ENCODE results near the gene TRPC3.

TRPC3 gene

GRCh38 chr4:121951521-121952110 is at the start of gene TRPC3:
TSS of gene TRPC3 (minus strand) at chr4:121952060. CDS start at chr4:121951680, 380 bp downstream.
- DNase-seq: peak; percentile 31

- no peak for DNase-seq
Observed at GRCh38 chr4:122000849-122001248, 49.0 kb upstream of the TRPC3 start.

GRCh38 chr4:121998024-121998423 is 46.2 kb upstream of the TRPC3 start:
- no peak for DNase-seq

GRCh38 chr4:121995790-121996537 is 44.1 kb upstream of the TRPC3 start:
- DNase-seq: no peak

- no peak for DNase-seq
Observed at GRCh38 chr4:121991968-121992367, 40.1 kb upstream of the TRPC3 start.

GRCh38 chr4:121990489-121990888 is 38.6 kb upstream of the TRPC3 start:
- DNase-seq: no peak

- DNase-seq: no peak
Observed at GRCh38 chr4:121989715-121990114, 37.9 kb upstream of the TRPC3 start.

- no peak for DNase-seq
Observed at GRCh38 chr4:121988950-121989349, 37.1 kb upstream of the TRPC3 start.

GRCh38 chr4:121980643-121981042 is 28.8 kb upstream of the TRPC3 start:
- DNase-seq: no peak

GRCh38 chr4:121978172-121978516 is 26.3 kb upstream of the TRPC3 start:
- no peak for DNase-seq

GRCh38 chr4:121977251-121978171 is 25.7 kb upstream of the TRPC3 start:
- DNase-seq: peak; percentile 29

GRCh38 chr4:121975784-121976183 is 23.9 kb upstream of the TRPC3 start:
- DNase-seq: no peak

- DNase-seq: no peak
Observed at GRCh38 chr4:121973816-121974215, 22.0 kb upstream of the TRPC3 start.

GRCh38 chr4:121968859-121969258 is 17.0 kb upstream of the TRPC3 start:
- no peak for DNase-seq

GRCh38 chr4:121964958-121965357 is 13.1 kb upstream of the TRPC3 start:
- no peak for DNase-seq

- no peak for DNase-seq
Observed at GRCh38 chr4:121960818-121961217, 9.0 kb upstream of the TRPC3 start.

- no peak for DNase-seq
Observed at GRCh38 chr4:121958777-121959176, 6.9 kb upstream of the TRPC3 start.

GRCh38 chr4:121957266-121957665 is 5.4 kb upstream of the TRPC3 start:
- DNase-seq: no peak

GRCh38 chr4:121953860-121954259 is 2.0 kb upstream of the TRPC3 start:
- DNase-seq: no peak

- no peak for DNase-seq
Observed at GRCh38 chr4:121952290-121952689, 430 bp upstream of the TRPC3 start.

- DNase-seq: peak; percentile 21
Observed at GRCh38 chr4:121950680-121951520, 960 bp downstream of the TRPC3 start.

- DNase-seq: peak; percentile 91
Observed at GRCh38 chr4:121950212-121950679, 1.6 kb downstream of the TRPC3 start.

- DNase-seq: no peak
Observed at GRCh38 chr4:121946644-121947043, 5.2 kb downstream of the TRPC3 start.
